ENCODE results near the gene M1AP. TPM values are rescaled to one million over a fixed set of nuclear protein-coding genes. Genes with fewer than 3 reads are reported as not detected.

The M1AP gene
- total RNA-seq, 1 experiment from 2014 or later = not detected

DNA sequence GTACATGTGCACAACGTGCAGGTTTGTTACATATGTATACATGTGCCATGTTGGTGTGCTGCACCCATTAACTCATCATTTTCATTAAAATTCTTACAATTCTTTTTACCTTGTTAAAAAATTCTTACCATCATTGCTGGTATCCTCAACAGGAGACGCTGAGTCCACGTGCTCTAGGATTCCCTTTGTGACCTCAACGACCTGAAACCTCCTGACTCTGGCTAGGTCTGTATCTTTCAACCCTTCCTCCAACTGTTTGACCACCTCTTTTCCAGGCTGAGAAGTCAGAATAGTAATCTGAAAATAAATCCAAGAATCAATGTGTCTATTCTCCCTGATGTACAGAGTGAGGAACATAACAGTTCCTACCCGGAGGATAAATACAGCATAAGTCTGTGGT is 41.2 kb downstream of the M1AP start:
- no peak for DNase-seq (ENCODE audit: low read depth)
- in situ Hi-C loops (cut with HindIII; ENCODE audit: low pct_unique_long_range_greater_than_20kb, low sequenced_read_pairs) = no loop called here

DNA sequence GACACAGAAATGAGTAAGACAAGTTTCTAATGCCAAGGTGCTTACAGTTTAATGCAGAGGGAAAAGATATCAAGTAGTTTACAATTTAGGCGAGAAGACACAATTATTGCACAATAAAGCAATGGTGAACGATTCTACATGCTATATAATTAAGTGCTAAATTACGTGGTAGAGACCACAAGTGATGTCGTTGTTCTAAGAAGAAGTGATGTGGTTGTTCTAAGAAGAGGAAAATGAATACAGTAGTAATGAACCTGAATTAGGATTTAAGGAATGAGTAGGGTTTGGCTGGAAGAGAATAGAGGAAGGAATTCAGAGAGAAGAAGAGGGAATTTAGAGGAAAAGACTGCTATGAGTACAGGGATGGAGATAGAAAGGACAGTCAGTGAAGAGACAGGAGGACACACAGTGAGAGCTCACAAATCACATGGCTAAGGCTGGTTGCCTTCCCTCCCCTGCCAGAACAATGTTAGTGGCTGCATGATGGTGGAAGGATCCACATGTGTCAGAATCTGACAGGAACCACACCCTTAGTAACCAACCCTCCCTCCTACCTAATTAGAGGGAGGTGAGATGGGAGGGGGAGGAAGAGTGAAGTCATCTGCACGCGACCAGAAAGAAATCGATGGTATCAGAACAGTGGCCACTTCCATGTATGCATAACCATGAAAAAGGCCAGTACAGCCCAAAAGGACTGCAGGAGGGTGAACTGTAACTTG is 44.7 kb downstream of the M1AP start:
- in situ Hi-C loops (cut with HindIII; ENCODE audit: low pct_unique_long_range_greater_than_20kb, low sequenced_read_pairs) = no loop called here
- DNase-seq (ENCODE audit: low read depth) = no peak

DNA sequence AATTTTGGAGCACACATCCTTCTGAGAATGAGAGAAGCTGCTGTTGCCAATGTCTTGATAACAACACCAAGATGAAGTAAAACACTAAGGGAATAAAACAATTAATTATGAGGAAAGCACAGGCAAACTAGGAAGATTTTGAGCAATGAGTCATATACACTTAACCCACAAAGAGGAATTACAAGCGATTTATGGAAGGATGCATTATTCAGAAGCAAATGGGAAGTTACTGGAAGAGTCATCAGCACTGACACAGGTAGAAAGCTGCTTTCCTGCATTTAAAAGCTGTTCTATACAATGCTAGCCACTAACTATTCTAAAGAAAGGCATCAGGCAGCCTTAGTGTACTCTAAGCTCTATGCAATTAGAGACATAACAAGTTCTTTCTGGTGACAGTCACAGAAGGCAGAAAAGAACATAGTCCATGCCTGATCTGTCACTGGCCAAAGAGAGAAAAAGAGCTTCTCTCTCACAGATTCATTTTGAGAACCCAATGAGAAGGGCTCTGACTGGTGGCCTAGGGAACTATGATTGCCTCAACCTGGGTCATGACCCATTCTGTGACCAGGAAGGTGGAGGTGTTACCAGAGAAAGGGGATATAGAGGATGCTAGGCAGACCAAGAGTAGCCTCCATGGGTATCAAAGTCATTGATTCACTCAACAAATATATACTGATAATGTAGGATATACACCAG is 45.4 kb downstream of the M1AP start:
- no peak for DNase-seq (ENCODE audit: low read depth)
- in situ Hi-C loops (cut with HindIII; ENCODE audit: low pct_unique_long_range_greater_than_20kb, low sequenced_read_pairs) = no loop called here

DNA sequence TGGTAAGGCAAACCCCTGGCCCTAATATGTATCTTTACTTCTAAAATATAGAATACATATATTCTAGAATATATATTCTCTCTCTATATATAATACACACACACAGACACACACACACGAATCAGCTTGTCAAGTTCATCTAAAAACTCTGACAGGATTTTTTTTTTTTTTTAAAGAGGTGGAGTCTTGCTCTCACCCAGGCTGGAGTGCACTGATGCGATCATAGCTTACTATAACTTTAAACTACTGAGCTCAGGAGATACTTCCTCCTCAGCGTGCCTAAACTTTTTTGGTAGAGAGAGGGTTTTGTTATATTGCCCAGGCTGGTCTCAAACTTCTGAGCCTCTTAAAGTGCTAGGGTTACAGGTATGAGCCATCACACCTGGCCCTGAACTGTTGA is 48.5 kb downstream of the M1AP start:
- in situ Hi-C loops (cut with HindIII; ENCODE audit: low pct_unique_long_range_greater_than_20kb, low sequenced_read_pairs) = no loop called here
- DNase-seq (ENCODE audit: low read depth) = no peak

DNA sequence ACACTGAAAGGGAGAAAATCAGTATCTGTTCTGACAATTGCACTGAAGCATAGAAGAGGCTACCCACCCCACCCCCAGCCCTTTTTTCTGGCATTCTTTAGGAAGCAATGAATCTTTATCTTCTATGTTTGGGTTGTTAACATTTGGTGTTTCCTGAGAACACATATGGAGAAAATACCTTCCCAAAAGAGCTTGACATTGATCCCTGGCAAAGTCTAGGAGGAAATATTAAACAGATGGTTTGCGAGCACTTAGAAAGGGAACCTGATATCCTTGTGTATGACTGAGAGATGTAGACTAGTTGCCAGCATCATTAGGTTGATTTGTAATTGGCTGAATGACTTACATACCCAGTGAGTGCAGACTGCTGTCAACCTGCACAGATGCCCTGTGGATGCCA is 50.7 kb downstream of the M1AP start:
- in situ Hi-C loops (cut with HindIII; ENCODE audit: low pct_unique_long_range_greater_than_20kb, low sequenced_read_pairs) = no loop called here
- no peak for DNase-seq (ENCODE audit: low read depth)

DNA sequence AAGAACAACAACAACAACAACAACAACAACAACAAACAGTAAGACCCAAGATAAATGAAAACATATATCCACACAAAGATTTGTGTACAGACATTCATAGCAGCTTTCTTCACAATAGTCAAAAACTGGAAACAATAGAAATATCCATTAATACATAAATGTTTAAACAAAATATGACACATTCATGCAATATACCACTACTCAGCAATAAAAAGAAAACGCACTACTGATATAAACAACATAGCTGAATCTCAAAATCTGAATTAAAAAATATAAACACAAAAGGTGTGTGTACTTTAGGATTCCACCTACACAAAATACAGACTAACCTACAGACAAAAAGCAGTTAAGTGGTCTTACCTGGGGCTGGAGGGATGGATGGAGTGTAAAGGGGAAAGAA is 51.5 kb downstream of the M1AP start:
- in situ Hi-C loops (cut with HindIII; ENCODE audit: low pct_unique_long_range_greater_than_20kb, low sequenced_read_pairs) = no loop called here
- no peak for DNase-seq (ENCODE audit: low read depth)

DNA sequence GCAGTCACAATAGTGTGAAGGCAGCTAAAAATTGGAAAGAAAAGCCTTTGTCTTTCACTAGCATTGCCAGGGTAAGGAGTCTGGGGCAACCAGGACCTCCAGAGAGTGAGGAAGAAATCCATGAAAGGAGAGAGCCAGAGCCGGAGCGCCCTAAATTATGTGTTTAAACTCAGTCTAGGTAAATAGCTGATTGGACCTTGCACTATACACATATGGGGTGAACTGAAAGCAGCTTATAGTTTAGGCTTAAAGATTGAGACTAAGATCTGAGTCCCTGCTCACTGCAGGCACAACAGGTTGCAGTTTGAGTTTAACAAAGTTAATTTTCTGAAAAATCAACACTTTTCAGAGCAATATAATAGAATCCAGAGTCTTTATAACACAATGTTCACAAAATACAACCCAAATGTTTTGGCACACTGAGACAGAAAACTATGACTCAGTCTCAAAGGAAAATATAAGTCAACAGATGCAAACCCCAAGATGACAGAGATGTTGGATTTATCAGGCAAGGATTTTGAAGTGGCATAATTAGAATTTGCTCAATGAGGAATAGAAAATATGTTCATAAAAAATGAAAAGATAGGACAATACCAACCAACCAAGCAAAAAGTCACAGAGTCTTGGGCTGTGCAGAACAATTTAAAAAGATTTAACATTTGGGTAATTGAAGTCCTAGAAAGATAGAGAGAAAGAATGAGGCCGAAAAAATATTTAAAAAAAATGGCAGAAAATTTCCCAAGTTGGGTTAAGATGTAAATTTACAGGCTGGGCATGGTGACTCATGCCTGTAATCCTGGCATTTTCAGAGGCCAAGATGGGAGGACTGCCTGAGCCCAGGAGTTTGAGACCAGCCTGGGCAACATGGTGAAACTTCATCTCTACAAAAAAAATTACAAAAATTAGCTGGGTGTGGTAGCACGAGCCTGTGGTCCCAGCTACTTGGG is 54.0 kb downstream of the M1AP start:
- in situ Hi-C loops (cut with HindIII; ENCODE audit: low pct_unique_long_range_greater_than_20kb, low sequenced_read_pairs) = no loop called here
- no peak for DNase-seq (ENCODE audit: low read depth)

DNA sequence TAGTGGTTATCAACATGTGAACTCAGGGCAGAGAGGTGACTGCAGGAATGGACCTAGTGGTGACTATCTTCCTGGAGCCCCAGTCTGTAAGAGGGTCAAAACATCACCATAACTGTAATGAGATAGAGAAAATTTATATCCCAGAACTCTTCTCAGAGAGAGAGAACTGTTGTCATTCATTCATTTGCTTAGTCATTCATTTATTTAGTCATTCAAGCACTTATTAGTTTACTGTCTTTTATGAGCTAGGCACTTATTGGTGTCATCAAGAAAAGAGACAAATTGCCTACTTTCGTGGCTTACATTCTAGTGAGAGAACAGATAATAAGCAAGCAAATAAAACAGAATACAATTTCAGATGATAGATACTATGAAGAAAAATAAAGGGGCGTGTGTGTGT is 59.5 kb downstream of the M1AP start:
- DNase-seq (ENCODE audit: low read depth) = no peak
- in situ Hi-C loops (cut with HindIII; ENCODE audit: low pct_unique_long_range_greater_than_20kb, low sequenced_read_pairs) = no loop called here

DNA sequence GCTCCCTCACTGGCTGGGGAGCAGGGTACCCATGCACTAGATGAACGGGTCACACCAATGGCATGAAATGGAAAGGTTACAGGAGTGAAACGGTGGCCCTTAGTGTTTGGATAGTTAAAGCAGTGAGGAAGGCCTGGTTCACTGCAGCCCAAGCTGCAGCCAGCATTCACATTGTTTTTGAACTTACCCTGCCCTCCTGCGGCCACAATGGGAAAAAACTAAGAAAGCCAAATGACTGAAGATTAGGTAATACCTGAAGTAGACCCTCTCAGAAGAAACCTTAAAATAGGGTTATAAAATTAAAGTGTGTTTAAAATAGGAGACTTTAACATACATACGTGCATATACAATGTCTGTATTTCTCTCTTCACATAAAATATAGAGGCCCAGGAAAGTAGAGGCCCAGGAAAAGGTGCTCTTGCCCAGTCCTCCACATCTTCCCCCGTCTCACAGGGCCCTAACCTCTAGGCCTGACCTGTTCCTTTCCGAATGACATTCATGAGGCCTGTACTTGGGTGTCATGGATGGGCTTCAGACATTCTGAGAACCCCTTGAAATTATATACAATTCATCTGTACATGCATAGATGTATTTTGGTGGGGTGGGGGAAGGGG is 60.4 kb downstream of the M1AP start:
- in situ Hi-C loops (cut with HindIII; ENCODE audit: low pct_unique_long_range_greater_than_20kb, low sequenced_read_pairs) = no loop called here
- DNase-seq (ENCODE audit: low read depth) = peak; percentile 48

DNA sequence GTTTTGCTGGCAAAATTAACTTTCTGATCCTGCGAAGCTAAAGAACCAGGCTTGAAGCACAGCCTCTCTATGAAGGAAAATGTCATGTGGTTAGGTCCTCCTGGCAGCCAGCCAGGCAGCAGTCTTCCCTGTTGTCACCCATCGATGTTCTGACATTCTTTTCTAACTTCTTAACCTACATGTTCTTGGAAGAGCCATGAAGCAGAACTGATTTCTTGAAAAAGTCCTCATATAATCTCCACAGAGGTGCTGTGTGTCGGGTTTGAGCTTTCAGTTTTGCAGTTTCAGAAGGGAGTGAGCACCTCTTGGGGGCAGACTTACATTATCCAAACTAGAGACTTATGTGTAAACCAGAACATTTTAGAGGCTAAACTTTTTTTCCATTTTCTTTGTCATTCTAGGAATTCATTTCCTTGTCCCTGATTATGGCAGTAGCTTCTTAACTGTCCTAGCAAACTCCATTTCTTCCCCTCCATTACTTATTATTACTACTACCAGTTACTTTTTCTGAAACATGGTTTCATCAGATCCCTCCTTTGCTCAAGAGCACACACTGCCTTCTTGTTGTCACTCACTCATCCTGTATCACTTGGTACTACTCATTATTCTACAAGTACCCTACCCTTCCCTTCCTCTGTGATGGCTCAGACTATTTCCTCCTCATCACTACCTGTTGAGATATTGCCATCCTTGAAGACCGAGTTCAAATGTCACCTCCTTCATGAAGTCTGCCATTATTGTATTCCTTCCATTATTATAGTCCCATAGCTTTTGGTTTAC is 62.5 kb downstream of the M1AP start:
- in situ Hi-C loops (cut with HindIII; ENCODE audit: low pct_unique_long_range_greater_than_20kb, low sequenced_read_pairs) = no loop called here
- no peak for DNase-seq (ENCODE audit: low read depth)

DNA sequence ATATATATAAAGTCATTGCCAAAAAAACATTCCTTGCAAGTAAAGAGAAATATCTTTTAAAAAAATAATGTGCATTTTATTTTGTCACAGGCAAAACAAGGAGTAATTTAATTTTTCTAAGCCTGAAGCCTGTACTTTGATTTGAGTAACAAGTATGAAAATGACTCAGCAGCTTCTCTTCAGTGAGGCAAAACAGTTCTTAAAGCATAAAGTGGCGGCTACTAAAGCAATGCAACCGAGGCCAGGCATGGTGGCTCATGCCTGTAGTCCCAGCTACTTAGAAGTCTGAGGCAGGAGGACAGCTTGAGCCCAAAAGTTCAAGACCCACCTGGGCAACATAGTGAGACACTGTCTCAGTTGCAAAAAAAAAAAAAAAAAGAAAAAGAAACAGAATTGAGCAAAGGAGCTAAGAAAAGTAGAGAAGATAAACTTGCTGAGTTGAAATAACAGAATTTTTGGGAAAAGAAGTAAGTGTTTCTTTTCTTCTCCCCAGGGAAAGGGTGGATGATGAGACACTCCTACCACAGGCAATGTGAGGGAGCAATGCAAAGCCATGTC is 64.0 kb downstream of the M1AP start:
- DNase-seq (ENCODE audit: low read depth) = no peak
- in situ Hi-C loops (cut with HindIII; ENCODE audit: low pct_unique_long_range_greater_than_20kb, low sequenced_read_pairs) = no loop called here

DNA sequence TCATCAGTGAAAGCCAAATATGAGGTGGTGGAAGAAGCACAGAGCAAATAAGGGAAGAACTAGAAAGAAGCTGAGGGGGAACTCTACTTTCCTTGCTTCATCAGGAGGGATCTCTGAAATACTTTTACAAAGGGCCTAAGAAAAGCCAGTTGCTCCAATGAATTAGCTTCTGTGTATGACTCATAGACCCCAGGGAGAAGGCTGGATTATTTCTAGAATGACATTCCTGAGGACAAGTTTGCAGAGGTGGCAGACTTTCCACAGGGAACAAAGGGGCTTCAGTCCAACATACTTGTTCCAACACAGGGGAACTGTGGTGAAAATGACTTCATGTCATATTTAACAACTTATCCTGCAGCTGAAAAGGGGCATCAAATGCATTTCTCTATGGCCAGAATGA is 64.6 kb downstream of the M1AP start:
- no peak for DNase-seq (ENCODE audit: low read depth)
- in situ Hi-C loops (cut with HindIII; ENCODE audit: low pct_unique_long_range_greater_than_20kb, low sequenced_read_pairs) = no loop called here

DNA sequence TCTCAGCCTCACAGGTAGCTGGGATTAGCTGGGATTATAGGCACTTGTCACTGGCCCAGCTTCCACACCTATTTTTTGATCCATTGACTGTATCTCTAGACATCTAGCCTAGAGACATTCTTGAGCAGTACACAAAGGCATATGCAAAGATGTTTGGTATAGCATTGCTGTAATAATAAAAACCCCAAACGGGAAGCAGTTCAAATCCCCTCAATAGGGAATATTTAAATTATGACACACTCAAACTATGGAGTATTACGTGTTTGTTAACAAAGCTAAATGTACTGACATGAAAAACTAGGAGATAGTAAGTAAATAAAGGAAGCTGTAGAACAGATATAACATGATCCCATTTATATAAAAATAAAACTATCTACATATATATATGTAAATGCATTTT is 65.9 kb downstream of the M1AP start:
- no peak for DNase-seq (ENCODE audit: low read depth)
- in situ Hi-C loops (cut with HindIII; ENCODE audit: low pct_unique_long_range_greater_than_20kb, low sequenced_read_pairs) = no loop called here

DNA sequence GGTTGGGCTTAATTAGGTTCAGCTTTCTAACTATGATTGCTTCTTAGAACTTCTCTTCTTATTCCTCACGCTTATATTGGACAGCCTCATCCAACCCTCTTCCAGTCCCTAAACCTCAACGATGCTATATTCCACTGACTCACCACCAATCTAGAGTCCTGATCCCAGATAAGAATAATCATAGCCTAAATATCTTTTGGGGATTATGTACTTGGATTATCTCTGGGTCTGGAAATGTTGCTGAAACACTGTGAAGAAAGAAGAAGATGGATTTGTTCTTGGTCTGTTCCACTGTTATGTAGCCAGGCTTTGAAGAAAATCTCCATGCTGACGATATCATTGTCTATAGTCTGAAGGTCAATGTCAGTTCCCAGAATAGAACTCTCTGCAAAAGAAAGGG is 66.7 kb downstream of the M1AP start:
- in situ Hi-C loops (cut with HindIII; ENCODE audit: low pct_unique_long_range_greater_than_20kb, low sequenced_read_pairs) = no loop called here
- DNase-seq (ENCODE audit: low read depth) = no peak

DNA sequence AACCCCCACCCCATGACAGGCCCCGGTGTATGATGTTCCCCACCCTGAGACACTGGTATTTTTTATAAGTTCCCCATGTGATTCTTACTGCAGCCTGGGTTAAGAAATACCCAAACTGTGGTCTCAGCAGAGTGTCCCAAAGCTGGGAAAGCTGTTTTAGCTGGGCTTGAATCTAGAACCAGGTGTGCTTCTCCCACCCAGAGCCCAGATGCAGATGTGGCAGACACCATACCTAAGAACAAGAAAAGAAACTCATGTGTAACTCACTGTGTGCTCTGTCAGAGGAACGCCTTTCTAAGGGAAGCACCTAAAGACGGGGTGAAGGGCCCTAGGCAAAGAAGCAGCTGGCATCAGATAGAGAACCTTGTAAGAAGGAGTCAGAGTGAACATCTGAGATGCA is 69.7 kb downstream of the M1AP start:
- no peak for DNase-seq (ENCODE audit: low read depth)
- in situ Hi-C loops (cut with HindIII; ENCODE audit: low pct_unique_long_range_greater_than_20kb, low sequenced_read_pairs) = no loop called here

DNA sequence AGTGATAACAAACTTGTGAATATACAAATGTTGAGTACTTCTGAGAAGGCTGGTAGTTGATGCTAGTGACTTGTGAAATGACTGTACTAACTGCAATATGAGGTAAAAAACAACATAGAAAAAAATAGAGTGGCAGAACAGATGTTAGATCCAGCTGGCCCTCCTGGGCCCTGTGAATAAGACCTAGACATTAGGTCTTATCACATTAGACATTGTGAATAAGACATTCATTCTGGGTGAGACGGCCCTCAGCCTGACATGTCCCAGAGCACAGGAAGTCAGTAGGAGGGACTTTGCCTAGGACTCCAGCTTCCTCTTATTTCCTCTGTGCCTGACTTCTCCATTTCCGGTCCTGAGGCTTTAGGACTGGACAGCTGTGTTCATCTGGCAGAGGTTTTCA is 70.7 kb downstream of the M1AP start:
- DNase-seq (ENCODE audit: low read depth) = no peak
- in situ Hi-C loops (cut with HindIII; ENCODE audit: low pct_unique_long_range_greater_than_20kb, low sequenced_read_pairs) = no loop called here

DNA sequence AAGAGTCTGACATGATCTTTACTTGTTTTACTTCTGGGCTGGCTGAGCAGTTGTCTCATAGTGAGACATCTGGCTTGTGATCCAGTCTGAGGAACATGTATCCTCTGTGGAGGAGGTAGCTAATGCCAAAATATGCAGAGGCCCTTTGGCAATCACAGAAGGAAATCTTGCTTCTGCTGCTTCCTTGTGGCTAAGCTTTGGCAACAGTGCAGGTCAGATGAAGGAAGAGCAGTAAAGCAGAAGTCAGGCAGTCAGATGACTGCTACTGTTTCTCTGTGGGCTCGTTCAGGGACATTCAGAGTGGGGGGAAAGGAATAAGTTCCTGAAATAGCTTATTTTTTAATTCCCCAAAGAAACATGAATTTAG is 71.3 kb downstream of the M1AP start:
- in situ Hi-C loops (cut with HindIII; ENCODE audit: low pct_unique_long_range_greater_than_20kb, low sequenced_read_pairs) = no loop called here
- DNase-seq (ENCODE audit: low read depth) = no peak
